IPS DF 4.7 (cell line): ENCODE data around the gene LPAR3.

Source experiments
- DNase-seq: peaks from one replicate; pipeline ENCODE4 v3.0.0-alpha.2; 2013; ENCODE audit warnings: low spot score; ENCODE audit errors: extremely low read depth

LPAR3 gene

DNA sequence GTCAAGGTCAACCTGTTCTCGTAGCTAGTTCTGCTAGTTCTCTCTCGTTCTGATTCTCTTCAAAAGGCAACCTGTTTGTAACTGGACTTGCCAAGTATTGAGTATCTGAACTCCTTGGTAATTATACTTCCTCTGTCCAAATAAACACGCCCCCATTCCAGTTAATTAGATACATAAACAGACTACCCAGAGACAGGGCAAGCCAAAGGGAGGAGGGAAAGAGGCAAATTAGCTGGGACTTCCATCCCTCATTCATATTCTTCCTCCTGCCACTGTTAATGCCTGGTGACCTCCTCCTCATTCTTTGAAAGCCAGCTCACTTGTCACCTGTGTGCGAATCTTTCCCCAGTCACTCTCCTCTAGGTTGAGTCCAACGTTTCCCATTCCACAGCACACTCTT is 62.9 kb downstream of the LPAR3 start:
- DNase-seq, result no peak

GRCh38 chr1:84827976-84828375 is 65.0 kb downstream of the LPAR3 start:
- no peak for DNase-seq

- DNase-seq, result no peak
Observed at GRCh38 chr1:84827555-84827954, 65.5 kb downstream of the LPAR3 start.

DNA sequence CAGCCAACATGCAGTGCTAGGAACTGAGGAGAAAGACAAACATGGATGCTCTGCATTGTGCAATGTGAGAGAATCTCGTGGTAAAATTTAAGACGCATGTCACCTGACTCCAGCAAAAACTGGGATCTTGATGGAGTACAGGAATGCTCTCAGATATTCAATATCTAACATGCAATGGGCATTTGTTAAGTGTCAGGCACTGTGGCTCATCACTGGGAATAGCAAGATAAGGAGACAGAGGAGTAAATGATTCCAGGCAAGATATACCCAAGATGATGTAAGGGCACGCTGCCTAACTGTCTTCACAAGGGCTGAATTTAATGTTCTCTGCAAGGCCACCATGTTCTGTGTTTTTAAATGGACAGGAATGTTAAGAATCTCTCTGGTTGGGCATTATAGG is 67.8 kb downstream of the LPAR3 start:
- DNase-seq, result no peak

DNA sequence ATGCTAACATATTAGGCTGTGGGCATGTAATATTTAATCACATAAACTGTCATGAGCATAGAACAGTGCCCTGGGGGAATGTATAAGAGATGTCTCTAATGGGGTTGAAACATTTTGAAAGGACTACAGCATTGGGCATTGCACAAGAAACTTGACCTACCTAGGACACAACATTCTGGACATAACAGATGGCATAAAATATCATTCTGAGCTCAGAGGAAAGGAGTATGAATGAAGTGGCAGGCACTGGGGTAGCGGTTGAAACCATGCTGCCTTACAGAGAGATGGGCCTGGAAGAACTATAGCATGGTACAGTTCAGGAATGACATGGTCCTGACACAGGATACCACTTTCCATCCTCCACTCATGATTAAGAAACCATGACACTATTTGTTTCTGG is 69.0 kb downstream of the LPAR3 start:
- DNase-seq, result no peak

GRCh38 chr1:84823511-84823910 is 69.5 kb downstream of the LPAR3 start:
- DNase-seq, result no peak

DNA sequence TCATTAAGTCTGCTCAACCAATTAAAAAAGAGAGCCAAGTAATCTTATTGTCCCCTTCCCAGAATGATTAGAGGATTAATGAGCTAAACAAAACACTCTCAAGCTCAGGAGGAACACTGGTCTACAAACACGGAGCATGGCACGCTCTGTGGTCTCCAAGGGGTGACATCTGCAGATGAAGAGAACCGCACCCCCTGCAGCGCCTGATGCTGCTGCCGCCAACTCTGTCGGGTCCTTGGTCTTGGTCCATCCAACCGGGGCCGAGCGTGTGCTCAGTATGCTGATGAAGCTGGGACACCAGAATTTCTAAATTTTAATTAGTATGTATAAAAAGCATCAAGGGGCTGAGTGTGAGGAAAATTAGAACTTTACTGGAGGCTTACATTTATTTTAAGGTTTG is 82.7 kb downstream of the LPAR3 start:
- DNase-seq, result no peak

DNA sequence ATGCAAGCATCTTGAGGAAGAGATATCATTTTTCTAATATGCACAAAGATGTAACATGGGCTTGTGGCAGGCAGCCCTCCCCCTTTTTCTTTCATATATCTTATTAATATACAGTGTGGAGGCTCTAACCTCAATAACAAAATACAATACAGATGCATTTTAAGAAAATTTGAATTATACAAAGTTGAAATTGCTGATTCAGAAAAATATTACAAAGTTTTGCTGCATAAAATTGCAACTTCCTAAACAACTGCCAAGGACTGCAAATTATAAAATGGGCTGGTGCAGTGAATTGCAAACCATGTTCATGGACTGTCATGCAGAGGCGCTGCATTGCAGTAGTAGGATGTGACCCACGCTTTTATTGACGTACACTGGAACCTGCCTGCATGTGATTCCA is 84.0 kb downstream of the LPAR3 start:
- DNase-seq, result no peak

DNA sequence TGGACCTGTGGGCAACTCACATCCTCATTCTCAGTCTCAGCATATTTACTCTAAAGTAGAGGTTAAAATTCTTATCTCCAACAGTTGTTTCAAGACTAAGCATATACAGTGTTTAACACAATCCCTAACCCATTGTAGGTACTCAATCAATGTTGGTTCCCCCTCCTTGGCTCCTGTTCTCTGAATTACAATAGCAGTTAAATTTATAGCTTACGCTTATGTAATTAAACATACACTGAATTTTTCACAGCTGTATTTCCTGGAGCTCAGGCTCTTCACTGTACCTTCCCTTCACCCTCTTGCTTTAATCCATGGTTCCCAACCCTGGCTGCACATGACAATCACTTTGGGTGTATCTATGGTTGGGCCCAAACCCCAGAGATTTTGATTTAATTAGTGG is 89.4 kb downstream of the LPAR3 start:
- DNase-seq, result no peak

GRCh38 chr1:84802567-84803232 is 90.3 kb downstream of the LPAR3 start:
- no peak for DNase-seq

DNA sequence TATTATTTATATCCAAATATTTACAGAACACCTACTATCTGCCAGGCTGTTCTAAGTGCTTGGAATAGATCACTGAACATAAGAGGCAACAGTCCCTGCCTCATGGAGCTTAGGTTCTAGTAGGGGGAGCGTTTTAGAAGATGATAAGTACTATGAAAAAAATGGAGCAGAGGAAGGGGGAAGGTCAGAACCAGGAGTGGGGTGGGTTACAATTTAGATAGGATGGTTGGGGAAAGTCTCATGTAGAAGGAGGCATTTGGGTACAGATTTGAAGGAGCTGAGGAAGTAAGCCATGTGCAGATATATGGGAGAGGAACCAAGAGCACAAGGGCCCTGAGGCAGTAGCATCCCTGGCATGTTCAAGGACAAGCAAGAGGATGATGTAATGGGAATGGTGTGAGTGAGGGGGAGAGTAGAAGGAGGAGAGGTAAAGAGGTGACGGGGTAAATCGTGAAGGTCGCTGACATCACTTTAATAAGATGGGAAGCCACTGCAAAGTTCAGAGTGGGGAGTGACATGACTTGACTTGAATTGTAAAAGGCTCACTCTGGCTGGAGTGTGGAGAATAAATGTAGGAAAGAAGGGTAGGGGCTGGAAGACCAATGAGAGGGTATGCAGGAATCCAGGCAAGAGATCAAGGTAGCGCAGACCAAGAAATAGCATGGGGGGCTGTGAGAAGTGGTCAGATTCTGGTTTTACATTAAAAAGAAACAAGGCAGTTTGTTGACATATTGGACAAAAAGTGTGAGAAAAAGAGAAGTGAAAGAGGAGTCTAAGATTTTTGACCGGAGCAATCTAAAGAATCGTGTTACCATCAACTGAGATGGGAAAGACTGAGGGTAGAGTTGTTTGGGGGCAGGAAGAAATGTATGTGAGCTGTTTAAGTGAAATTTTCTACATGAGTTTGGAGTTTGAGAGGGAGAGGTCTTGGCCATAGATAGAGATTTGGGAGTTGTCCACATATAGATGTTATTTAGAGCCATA is 92.6 kb downstream of the LPAR3 start:
- DNase-seq, result no peak

GRCh38 chr1:84797603-84798002 is 95.4 kb downstream of the LPAR3 start:
- no peak for DNase-seq

DNA sequence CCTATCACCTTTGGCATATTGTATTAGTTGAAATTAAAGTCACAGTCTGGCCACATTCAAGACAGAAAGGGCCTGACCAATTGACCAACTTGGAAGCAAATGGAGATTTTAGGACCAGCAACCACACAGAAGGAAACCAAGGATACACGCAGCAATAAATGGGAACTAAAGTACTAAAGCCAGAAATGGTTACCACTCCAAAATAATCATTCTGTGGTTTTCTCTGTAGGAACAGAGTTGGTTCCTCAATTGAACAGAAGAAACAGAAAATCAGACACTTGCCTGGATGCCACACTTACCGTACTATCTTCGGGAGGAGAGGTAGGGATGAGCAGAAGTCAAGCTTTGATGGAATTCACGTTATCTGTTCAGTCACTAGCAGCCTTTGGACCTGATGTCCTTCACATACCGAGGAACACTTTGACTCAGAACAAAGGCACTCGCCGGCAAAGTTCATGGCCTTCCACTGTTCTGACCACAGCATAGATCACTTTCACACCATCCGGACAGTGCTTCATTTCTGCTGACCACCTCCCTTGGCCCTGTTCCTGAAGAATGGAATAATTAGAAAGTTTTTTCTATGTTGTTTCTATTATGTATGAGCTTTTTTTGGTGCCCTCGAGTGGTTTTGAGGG is 96.9 kb downstream of the LPAR3 start:
- no peak for DNase-seq

DNA sequence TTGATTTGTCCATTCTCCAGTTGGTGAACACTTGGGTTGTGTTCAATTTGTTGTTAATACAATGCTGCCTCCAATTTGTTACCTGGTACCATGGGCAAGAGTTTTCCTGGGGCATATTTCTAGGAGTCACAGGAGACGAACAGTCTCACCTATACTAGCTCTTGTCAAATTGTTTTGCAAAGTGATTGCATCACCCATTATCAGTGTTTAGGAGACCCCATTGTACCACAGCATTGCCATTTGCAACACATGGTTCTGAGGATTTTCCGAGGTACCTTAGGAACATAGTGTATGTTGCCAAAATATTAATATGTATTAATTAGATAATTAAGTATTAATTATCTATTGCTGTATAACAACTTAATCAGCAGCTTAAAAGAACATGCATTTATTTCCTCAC is 97.8 kb downstream of the LPAR3 start:
- no peak for DNase-seq

DNA sequence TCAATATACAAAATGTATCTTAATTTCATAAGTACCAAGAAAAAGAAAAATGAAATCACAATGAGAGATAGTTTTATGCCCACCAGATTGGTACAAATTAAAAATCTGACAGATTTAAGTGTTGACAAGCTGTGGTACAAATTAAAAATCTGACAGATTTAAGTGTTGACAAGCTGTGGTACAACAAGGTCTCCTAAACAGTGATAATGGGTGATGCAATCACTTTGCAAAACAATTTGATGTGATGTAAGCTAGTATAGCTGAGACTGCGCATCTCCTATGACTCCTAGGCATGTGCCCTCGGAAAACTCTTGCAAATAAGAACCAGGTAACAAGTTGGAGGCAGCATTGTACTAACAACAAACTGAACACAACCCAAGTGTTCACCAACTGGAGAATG is 100.6 kb downstream of the LPAR3 start:
- no peak for DNase-seq

- no peak for DNase-seq
Observed at GRCh38 chr1:84789014-84789413, 104.0 kb downstream of the LPAR3 start.

DNA sequence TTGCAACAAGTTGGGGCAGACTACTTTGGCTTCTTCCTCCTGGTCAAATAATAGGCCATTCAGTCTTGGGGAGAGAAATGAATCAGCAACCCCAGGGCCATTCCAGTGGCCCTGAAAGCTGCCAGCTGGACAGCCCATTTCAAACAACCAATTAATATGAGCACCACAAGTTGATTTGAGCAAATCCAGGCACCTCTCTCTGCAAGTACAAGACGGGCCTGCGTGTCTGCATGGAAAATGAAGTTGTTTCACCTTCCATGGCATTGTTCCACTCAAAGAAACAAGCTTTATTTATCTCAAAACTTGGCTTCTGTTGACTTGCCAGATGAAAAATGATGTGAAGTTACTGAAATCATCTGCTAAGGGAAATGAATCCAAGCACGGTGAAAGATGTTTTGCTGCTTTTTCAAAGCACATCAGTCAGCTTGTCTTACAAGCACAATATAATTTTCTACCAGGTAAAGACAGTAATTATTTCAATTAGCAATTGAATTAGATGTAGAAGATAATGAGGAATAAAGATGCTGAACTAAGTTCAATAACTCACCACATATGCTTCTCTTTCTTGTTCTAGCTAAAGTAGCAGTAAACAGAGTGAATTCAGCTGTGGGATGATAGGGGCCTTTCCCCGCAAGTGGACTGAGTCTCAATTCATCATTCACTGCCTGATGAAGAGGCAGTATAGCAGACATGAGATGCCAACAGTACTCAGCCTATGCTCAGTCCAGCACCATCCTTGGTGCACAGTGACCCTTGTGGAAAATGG is 107.6 kb downstream of the LPAR3 start:
- DNase-seq, result no peak

- no peak for DNase-seq
Observed at GRCh38 chr1:84782881-84783280, 110.1 kb downstream of the LPAR3 start.

- no peak for DNase-seq
Observed at GRCh38 chr1:84781946-84782771, 110.8 kb downstream of the LPAR3 start.

DNA sequence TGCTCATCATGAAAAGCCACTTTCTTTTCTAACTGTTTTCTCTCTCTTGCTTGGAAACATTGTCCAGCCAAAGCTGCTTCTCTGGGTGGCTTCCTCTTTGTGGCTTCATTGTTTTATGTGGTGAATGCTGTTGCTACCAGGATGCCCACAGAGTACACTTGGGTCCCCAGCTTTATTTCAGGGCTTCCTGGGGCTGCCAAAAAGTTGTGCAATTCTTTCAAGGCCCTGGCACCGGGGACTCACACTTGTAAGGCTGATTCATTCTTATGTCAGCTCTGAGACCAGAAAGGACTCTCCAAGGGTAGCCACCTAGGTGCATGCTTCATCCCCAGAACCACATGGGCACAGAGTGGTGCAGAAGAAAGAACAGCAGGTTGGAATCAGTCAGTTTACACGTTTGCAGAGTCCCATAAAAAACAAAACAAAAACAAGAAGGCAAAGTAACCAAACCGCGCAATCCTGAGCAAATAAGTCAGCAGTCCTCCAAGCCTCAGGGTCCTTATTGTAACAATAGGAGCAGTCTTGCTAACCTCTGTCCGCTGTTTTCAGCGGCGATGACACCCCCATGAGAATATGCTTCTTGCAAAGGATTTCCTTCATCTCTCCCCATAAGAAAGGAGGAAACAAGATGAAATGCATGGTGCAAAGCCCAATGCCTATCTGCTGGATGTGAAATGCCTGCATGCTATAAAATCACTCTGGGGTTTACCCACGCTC is 112.8 kb downstream of the LPAR3 start:
- no peak for DNase-seq
